HCT116 (cell line): ENCODE results near the gene XPC. TPM values are rescaled to one million over a fixed set of nuclear protein-coding genes. Genes with fewer than 3 reads are reported as not detected.

Source experiments
- ATAC-seq: fragments of 200-7000 bp; cut with Tn5 transposase; 2 replicates; pipeline ENCODE4 v1.9.1; 2020; ENCODE audit warnings: mild to moderate bottlenecking, moderate library complexity
- BruUV-seq: library from RNA; stranded (reverse); fragments of 400-500 nt; replicated peaks from 2 replicates; lab custom pipeline; 2021; lab: Mats Ljungman, UMichigan
- CTCF ChIA-PET: fragments of 300-600 bp; sonication (Branson Sonifier 250); formaldehyde crosslinking; loops from one replicate; lab custom pipeline; 2021; ENCODE audit warnings: antibody characterized with exemption; lab: Charles Lee
- POLR2A ChIA-PET: fragments of 300-600, 350-600 bp; sonication (Branson Sonifier 250); formaldehyde crosslinking; loops from one replicate; lab custom pipeline; 2021; ENCODE audit warnings: antibody characterized with exemption; lab: Charles Lee
- RAD21 ChIA-PET, 2 experiments: fragments of 300-600 bp; sonication (Branson Sonifier 250); formaldehyde crosslinking; loops; one replicate each; lab custom pipeline; 2023; ENCODE audit warnings: low total read pairs in 2 of 2; ENCODE audit not compliant: uncharacterized antibody in 2 of 2, unreplicated experiment in 2 of 2, low non-redundant PET in 1 of 2; lab: Charles Lee
- DNase-seq: peaks from one replicate; pipeline ENCODE4 v3.0.0-alpha.2; 2010; ENCODE audit warnings: low read depth, low spot score
- H2AFZ ChIP-seq: fragments of 200-600 bp; shearing (Covaris generic), sonication (generic); 2 replicates; pipeline ENCODE4 v1.6.1; 2017; ENCODE audit warnings: low read depth, mixed run types, mixed read lengths, antibody characterized with exemption, low read length; ENCODE audit not compliant: poor library complexity, severe bottlenecking
- H3K27ac ChIP-seq: 2 replicates; pipeline ENCODE4 v1.5.1; 2012; ENCODE audit warnings: low read depth, low read length
- H3K27me3 ChIP-seq: fragments of 200-600 bp; sonication (generic); 2 replicates; pipeline ENCODE4 v1.6.1; 2016; ENCODE audit warnings: mixed run types, low read length, mixed read lengths; ENCODE audit not compliant: insufficient read depth
- H3K36me3 ChIP-seq, 2 experiments: fragments of 200-500 bp in 1 of 2; fragments of 200-600 bp in 1 of 2; sonication (Bioruptor generic) in 1 of 2; sonication (generic) in 1 of 2; 2 replicates each; pipeline versions ENCODE4 v1.5.1 to v1.6.1; 2014 to 2016; ENCODE audit warnings: low read length in 2 of 2, inconsistent platforms in 1 of 2, mixed read lengths in 1 of 2, mixed run types in 1 of 2; ENCODE audit not compliant: insufficient read depth in 2 of 2, control insufficient read depth in 1 of 2
- H3K4me1 ChIP-seq, 2 experiments: fragments of 200-600 bp in 1 of 2; sonication (generic) in 1 of 2; 2 replicates each; pipeline versions ENCODE4 v1.5.1 to v1.6.1; 2012 to 2017; ENCODE audit warnings: low read length in 2 of 2, inconsistent platforms in 1 of 2, mild to moderate bottlenecking in 1 of 2, mixed read lengths in 1 of 2, mixed run types in 1 of 2, moderate library complexity in 1 of 2; ENCODE audit not compliant: insufficient read depth in 2 of 2, control insufficient read depth in 1 of 2
- H3K4me2 ChIP-seq: fragments of 200-600 bp; sonication (generic); 2 replicates; pipeline ENCODE4 v1.6.1; 2017; ENCODE audit warnings: mixed run types, low read length, mixed read lengths
- H3K4me3 ChIP-seq, 2 experiments: fragments of 200-600 bp in 1 of 2; sonication (generic) in 1 of 2; replicated peaks in 1 of 2; 2 replicates each; pipeline ENCODE4 v1.5.1; 2011 to 2016; ENCODE audit warnings: low read length in 2 of 2, control low read depth in 1 of 2, low read depth in 1 of 2, mild to moderate bottlenecking in 1 of 2, mixed read lengths in 1 of 2, mixed run types in 1 of 2
- H3K79me2 ChIP-seq: fragments of 200-600 bp; sonication (generic); 2 replicates; pipeline ENCODE4 v1.6.1; 2017; ENCODE audit warnings: mild to moderate bottlenecking, mixed run types, low read length, moderate library complexity, mixed read lengths; ENCODE audit not compliant: insufficient read depth
- H3K9ac ChIP-seq: fragments of 200-600 bp; sonication (generic); 2 replicates; pipeline ENCODE4 v1.6.1; 2016; ENCODE audit warnings: low read length, mixed read lengths
- H3K9me2 ChIP-seq: fragments of 200-600 bp; sonication (generic), shearing (Covaris generic); 2 replicates; pipeline ENCODE4 v1.6.1; 2017; ENCODE audit warnings: mixed run types, mild to moderate bottlenecking, moderate library complexity; ENCODE audit not compliant: insufficient read depth
- H3K9me3 ChIP-seq, 2 experiments: fragments of 200-500 bp in 1 of 2; fragments of 200-600 bp in 1 of 2; sonication (Bioruptor generic) in 1 of 2; sonication (generic) in 1 of 2; 2 replicates each; pipeline ENCODE4 v1.6.1; 2014 to 2017; ENCODE audit warnings: low read length in 2 of 2, mixed read lengths in 2 of 2, inconsistent platforms in 1 of 2, low read depth in 1 of 2, mild to moderate bottlenecking in 1 of 2, mixed run types in 1 of 2, moderate library complexity in 1 of 2; ENCODE audit not compliant: control insufficient read depth in 1 of 2, insufficient read depth in 1 of 2
- H4K20me1 ChIP-seq: fragments of 200-600 bp; sonication (generic), shearing (Covaris generic); 2 replicates; pipeline ENCODE4 v1.6.1; 2017; ENCODE audit warnings: mixed run types, mild to moderate bottlenecking, moderate library complexity; ENCODE audit not compliant: insufficient read depth
- ATF3 ChIP-seq: IDR thresholded peaks from 2 replicates; pipeline ENCODE4 v1.6.1; 2012
- CBX3 ChIP-seq: IDR thresholded peaks from 2 replicates; pipeline ENCODE4 v1.6.1; 2012; ENCODE audit warnings: low read depth
- CEBPB ChIP-seq: IDR thresholded peaks from 2 replicates; pipeline ENCODE4 v1.6.1; 2012; ENCODE audit warnings: low read depth
- EGR1 ChIP-seq: IDR thresholded peaks from 2 replicates; pipeline ENCODE4 v1.6.1; 2012; ENCODE audit warnings: low read depth
- FOSL1 ChIP-seq: IDR thresholded peaks from 2 replicates; pipeline ENCODE4 v1.6.1; 2012; ENCODE audit warnings: low read depth
- JUND ChIP-seq: IDR thresholded peaks from 2 replicates; pipeline ENCODE4 v1.6.1; 2012
- MAX ChIP-seq: IDR thresholded peaks from 2 replicates; pipeline ENCODE4 v1.6.1; 2012
- ZBTB33 ChIP-seq: IDR thresholded peaks from 2 replicates; pipeline ENCODE4 v1.6.1; 2011; ENCODE audit warnings: mild to moderate bottlenecking, low read length, moderate library complexity; ENCODE audit not compliant: insufficient replicate concordance; ENCODE audit errors: extremely low read depth
- intact Hi-C: fragments of 100-400 bp; cut with micrococcal nuclease; formaldehyde crosslinking; loops from 2 replicates; pipeline ENCODE4 v1.10.0; 2022
- total RNA-seq: library from RNA; stranded (reverse); gene quantifications from one replicate; pipeline ENCODE4 v1.2.1, GENCODE V29; 2021; ENCODE audit not compliant: unreplicated experiment

Gene XPC
- total RNA-seq, 1 experiment from 2014 or later: 29.5 TPM

- no peaks in the 10 kb centered on the region for H3K79me2 ChIP-seq
- no peaks in the 10 kb centered on the region for H3K27me3 ChIP-seq
- ChIA-PET CTCF (interaction anchor here (0.8 kb wide), 1 partner anchor 247 kb away, joined by 4 read pairs; no protein-coding TSS in a partner anchor), POLR2A (interaction anchor here (1.3 to 1.8 kb wide), 2 partner anchors 18 to 35 kb away, joined by 5 to 8 read pairs; partner anchors contain the start of genes CHCHD4, LSM3, TMEM43 and XPC), RAD21 (no interaction called here)
- BruUV-seq: no TSS peak
- TF ChIP-seq JUND: peak; percentile 32; the same call in 1 of the 2 replicates
- no peak for TF ChIP-seq CBX3
- 0 out of 2 replicates have a peak, but pooled peaks have one; percentile 17 for TF ChIP-seq FOSL1
- TF ChIP-seq ATF3: no peak
- TF ChIP-seq ZBTB33: no peak
- TF ChIP-seq CEBPB: 0 out of 2 replicates have a peak, but pooled peaks have one; percentile 28
- TF ChIP-seq EGR1: no peak
- 0 out of 2 replicates have a peak, but pooled peaks have one; percentile 16 for TF ChIP-seq MAX
- H3K27ac ChIP-seq: peak overlapping the region; percentile 39
- DNase-seq (no peak), ATAC-seq (peak; percentile 24)
- H3K4me3 ChIP-seq: 0 out of 4 replicates have a peak overlapping the region, but pooled peaks of 1 of the 2 experiments have one; percentile 7
- peak overlapping the region; percentile 55 for H3K4me2 ChIP-seq
- H3K9me3 ChIP-seq: no peaks in the 10 kb centered on the region
- intact Hi-C loops: no loop called here
- H3K4me1 ChIP-seq: peaks cover 25 to 30% of the 10 kb centered on the region in 2 experiments
- H3K9me2 ChIP-seq: no peaks in the 10 kb centered on the region
- H3K9ac ChIP-seq: peak overlapping the region; percentile 52
- H4K20me1 ChIP-seq: peaks cover 6% of the 10 kb centered on the region; the same call in 1 of the 2 replicates
- H3K36me3 ChIP-seq: peaks cover 0 to 4% of the 10 kb centered on the region in 2 experiments; a peak in 1 of 4 replicates
- H2AFZ ChIP-seq: no peak overlapping the region
Measured at GRCh38 chr3:14143271-14144225, 34.9 kb downstream of the XPC start.
